Measurements from ENCODE around the gene MLX.

The MLX gene

GRCh38 chr17:42577532-42578281 is 10.8 kb downstream of the MLX start, which contains the start of gene PSMC3IP:
PSMC3IP (minus strand) TSS chr17:42577729; CDS start chr17:42577686, 43 bp downstream.
- peak; percentile 65 to 95 (median 90) for DNase-seq

GRCh38 chr17:42578282-42578869 is 11.5 kb downstream of the MLX start:
- peak in 41 of 56 donors; percentile 9 to 81 (median 37) for DNase-seq

GRCh38 chr17:42579794-42580551 is 13.1 kb downstream of the MLX start:
- no peak for DNase-seq

GRCh38 chr17:42581744-42582270 is 14.9 kb downstream of the MLX start:
- DNase-seq, result no peak

- no peak for DNase-seq
Observed at GRCh38 chr17:42584880-42585279, 18.0 kb downstream of the MLX start.

GRCh38 chr17:42585353-42585752 is 18.5 kb downstream of the MLX start:
- DNase-seq, result no peak

- no peak for DNase-seq
Observed at GRCh38 chr17:42586514-42587230, 19.8 kb downstream of the MLX start.

GRCh38 chr17:42590886-42591285 is 24.0 kb downstream of the MLX start:
- no peak for DNase-seq

- DNase-seq, result no peak
Observed at GRCh38 chr17:42591411-42591810, 24.5 kb downstream of the MLX start.

- DNase-seq, result no peak
Observed at GRCh38 chr17:42596386-42596785, 29.5 kb downstream of the MLX start.

- DNase-seq, result peak in 12 of 56 donors; percentile 4 to 57 (median 16)
Observed at GRCh38 chr17:42598905-42599304, 32.0 kb downstream of the MLX start.

GRCh38 chr17:42603318-42603717 is 36.4 kb downstream of the MLX start:
- no peak for DNase-seq

GRCh38 chr17:42607769-42608168 is 40.9 kb downstream of the MLX start:
- DNase-seq, result no peak

GRCh38 chr17:42608305-42609181 is 41.6 kb downstream of the MLX start:
- peak in 6 of 56 donors; percentile 46 to 58 (median 49) for DNase-seq

GRCh38 chr17:42609182-42609813 is 42.4 kb downstream of the MLX start, which contains the start of the genes RETREG3 and TUBG1:
RETREG3 (minus strand) TSS chr17:42609374; CDS start chr17:42609324, 50 bp downstream.
TUBG1 (plus strand) TSS chr17:42609683; CDS start chr17:42609738, 55 bp downstream.
- DNase-seq, result peak; percentile 90 to 100 (median 98)

GRCh38 chr17:42609814-42610801 is 43.2 kb downstream of the MLX start:
- peak in 14 of 56 donors; percentile 35 to 59 (median 52) for DNase-seq

- DNase-seq, result no peak
Observed at GRCh38 chr17:42612013-42612412, 45.1 kb downstream of the MLX start.

- DNase-seq, result no peak
Observed at GRCh38 chr17:42613699-42614295, 46.9 kb downstream of the MLX start.
